ENCODE measurements around the gene BBC3. TPM values are rescaled to one million over a fixed set of nuclear protein-coding genes. Genes with fewer than 3 reads are reported as not detected.

The BBC3 gene
- total and polyA plus RNA-seq, 2 experiments from 2014 or later = 6.3 to 14.6 TPM

GRCh38 chr19:47272448-47273312 is 41.7 kb upstream of the BBC3 start:
- peak; percentile 52 for DNase-seq
- H3K9me2 ChIP-seq (ENCODE audit: insufficient read depth) = no peaks in the 10 kb centered on the region
- peaks cover 27% of the 10 kb centered on the region for H3K4me1 ChIP-seq (ENCODE audit: insufficient read depth)
- H4K20me1 ChIP-seq (ENCODE audit: insufficient read depth) = no peaks in the 10 kb centered on the region
- peak overlapping the region; percentile 77 for H3K4me3 ChIP-seq
- TF ChIP-seq EZH2 (IDR thresholded peaks at IDR 0.05; ENCODE audit: insufficient read depth, poor library complexity, severe bottlenecking) = no peak
- TF ChIP-seq EZH2phosphoT487 (IDR thresholded peaks at IDR 0.05; ENCODE audit: insufficient read depth, low read depth) = no peak
- 0 out of 2 replicates have a peak, but pooled peaks cover 4% of the 10 kb centered on the region for H3K36me3 ChIP-seq (ENCODE audit: low read depth)
- WGBS, 2 experiments (ENCODE audit: low coverage in 1 of 2, low lambda C conversion rate in 2 of 2, missing lambda C conversion rate in 2 of 2) = 18 to 25% methylated on average over 39 to 41 of the region's 42 CpGs
- peak overlapping the region; percentile 95 for H3K4me2 ChIP-seq (ENCODE audit: unreplicated experiment)
- in situ Hi-C loops (cut with MboI) = no loop called here
- no peaks in the 10 kb centered on the region for H3K27me3 ChIP-seq (replicated peaks; ENCODE audit: insufficient read depth)
- H3K27ac ChIP-seq = peak overlapping the region; percentile 94
- H3F3A ChIP-seq (ENCODE audit: insufficient read depth) = peaks cover 33% of the 10 kb centered on the region
- H3K9me3 ChIP-seq (ENCODE audit: low read depth) = no peaks in the 10 kb centered on the region
- H3K79me2 ChIP-seq (ENCODE audit: insufficient read depth) = peaks cover 20% of the 10 kb centered on the region; the same call in 1 of the 2 replicates
- H3K9ac ChIP-seq = peak overlapping the region; percentile 92
- peak overlapping the region; percentile 25 for H2AFZ ChIP-seq

GRCh38 chr19:47271949-47272348 is 41.0 kb upstream of the BBC3 start:
- peaks cover 27% of the 10 kb centered on the region; the same call in 1 of the 2 replicates for H3K79me2 ChIP-seq (ENCODE audit: insufficient read depth)
- DNase-seq = no peak
- no peak overlapping the region for H3K4me2 ChIP-seq (ENCODE audit: unreplicated experiment)
- H3K9me2 ChIP-seq (ENCODE audit: insufficient read depth) = no peaks in the 10 kb centered on the region
- peak overlapping the region; percentile 94; the same call in 1 of the 2 replicates for H3K27ac ChIP-seq
- H3K36me3 ChIP-seq (ENCODE audit: low read depth) = 0 out of 2 replicates have a peak, but pooled peaks cover 4% of the 10 kb centered on the region
- H3K4me3 ChIP-seq = no peak overlapping the region
- in situ Hi-C loops (cut with MboI) = no loop called here
- H3K9me3 ChIP-seq (ENCODE audit: low read depth) = no peaks in the 10 kb centered on the region
- no peak overlapping the region for H2AFZ ChIP-seq
- H3K4me1 ChIP-seq (ENCODE audit: insufficient read depth) = peaks cover 27% of the 10 kb centered on the region
- peaks cover 33% of the 10 kb centered on the region for H3F3A ChIP-seq (ENCODE audit: insufficient read depth)
- H3K27me3 ChIP-seq (replicated peaks; ENCODE audit: insufficient read depth) = no peaks in the 10 kb centered on the region
- no peaks in the 10 kb centered on the region for H4K20me1 ChIP-seq (ENCODE audit: insufficient read depth)
- 81 to 88% methylated on average over 5 to 6 of the region's 6 CpGs for WGBS, 2 experiments (ENCODE audit: low coverage in 1 of 2, low lambda C conversion rate in 2 of 2, missing lambda C conversion rate in 2 of 2)
- no peak overlapping the region for H3K9ac ChIP-seq
- TF ChIP-seq EZH2phosphoT487 (IDR thresholded peaks at IDR 0.05; ENCODE audit: insufficient read depth, low read depth) = no peak
- TF ChIP-seq EZH2 (IDR thresholded peaks at IDR 0.05; ENCODE audit: insufficient read depth, poor library complexity, severe bottlenecking) = no peak

GRCh38 chr19:47270408-47270807 is 39.4 kb upstream of the BBC3 start:
- Histone ChIP-seq H3K4me2 (ENCODE audit: unreplicated experiment) (no peak overlapping the region), H3K9me2 (ENCODE audit: insufficient read depth) (no peaks in the 10 kb centered on the region), H3K79me2 (ENCODE audit: insufficient read depth) (peaks cover 30% of the 10 kb centered on the region; the same call in 1 of the 2 replicates), H3K27ac (no peak overlapping the region), H2AFZ (no peak overlapping the region), H3F3A (ENCODE audit: insufficient read depth) (peaks cover 23% of the 10 kb centered on the region), H3K4me1 (ENCODE audit: insufficient read depth) (peaks cover 17% of the 10 kb centered on the region), H3K9ac (no peak overlapping the region), H3K4me3 (no peak overlapping the region), H4K20me1 (ENCODE audit: insufficient read depth) (no peaks in the 10 kb centered on the region), H3K27me3 (replicated peaks; ENCODE audit: insufficient read depth) (no peaks in the 10 kb centered on the region), H3K36me3 (ENCODE audit: low read depth) (peaks cover 4% of the 10 kb centered on the region; the same call in 1 of the 2 replicates), H3K9me3 (ENCODE audit: low read depth) (no peaks in the 10 kb centered on the region)
- no peak for DNase-seq
- in situ Hi-C loops (cut with MboI) = no loop called here
- 90% methylated on average over 10 of the region's 10 CpGs for WGBS, 2 experiments (ENCODE audit: low coverage in 1 of 2, low lambda C conversion rate in 2 of 2, missing lambda C conversion rate in 2 of 2)
- no peak for TF ChIP-seq EZH2phosphoT487 (IDR thresholded peaks at IDR 0.05; ENCODE audit: insufficient read depth, low read depth)
- TF ChIP-seq EZH2 (IDR thresholded peaks at IDR 0.05; ENCODE audit: insufficient read depth, poor library complexity, severe bottlenecking) = no peak

- Histone ChIP-seq H3K36me3 (ENCODE audit: low read depth) (peaks cover 4% of the 10 kb centered on the region; the same call in 1 of the 2 replicates), H3K79me2 (ENCODE audit: insufficient read depth) (peaks cover 38% of the 10 kb centered on the region; the same call in 1 of the 2 replicates), H4K20me1 (ENCODE audit: insufficient read depth) (no peaks in the 10 kb centered on the region)
Observed at GRCh38 chr19:47269596-47269995, 38.6 kb upstream of the BBC3 start.

More at GRCh38 chr19:47269596-47269995, 38.6 kb upstream of the BBC3 start:
- H3K9ac ChIP-seq = no peak overlapping the region
- no peak overlapping the region for H3K4me3 ChIP-seq
- H3K27me3 ChIP-seq (replicated peaks; ENCODE audit: insufficient read depth) = no peaks in the 10 kb centered on the region
- in situ Hi-C loops (cut with MboI) = no loop called here
- H2AFZ ChIP-seq = no peak overlapping the region
- H3K4me2 ChIP-seq (ENCODE audit: unreplicated experiment) = no peak overlapping the region
- no peaks in the 10 kb centered on the region for H3K9me3 ChIP-seq (ENCODE audit: low read depth)
- H3K9me2 ChIP-seq (ENCODE audit: insufficient read depth) = no peaks in the 10 kb centered on the region
- 90 to 91% methylated on average over 7 of the region's 7 CpGs for WGBS, 2 experiments (ENCODE audit: low coverage in 1 of 2, low lambda C conversion rate in 2 of 2, missing lambda C conversion rate in 2 of 2)
- no peak for DNase-seq
- peaks cover 21% of the 10 kb centered on the region for H3F3A ChIP-seq (ENCODE audit: insufficient read depth)
- no peak for TF ChIP-seq EZH2phosphoT487 (IDR thresholded peaks at IDR 0.05; ENCODE audit: insufficient read depth, low read depth)
- no peak for TF ChIP-seq EZH2 (IDR thresholded peaks at IDR 0.05; ENCODE audit: insufficient read depth, poor library complexity, severe bottlenecking)
- H3K27ac ChIP-seq = no peak overlapping the region
- peaks cover 13% of the 10 kb centered on the region for H3K4me1 ChIP-seq (ENCODE audit: insufficient read depth)

Measured in GM23248 (cell line).